CD4-positive, alpha-beta T cell (primary cell): ENCODE results near the gene RELL2. TPM values are rescaled to one million over a fixed set of nuclear protein-coding genes. Genes with fewer than 3 reads are reported as not detected.

Source experiments
- ATAC-seq: fragments of 200-7000 bp; cut with Tn5 transposase; one replicate; pipeline ENCODE4 v1.10.0; 2022; ENCODE audit warnings: mild to moderate bottlenecking; ENCODE audit not compliant: poor library complexity
- CTCF ChIA-PET: fragments of 350-600 bp; sonication (Branson Sonifier 250); formaldehyde crosslinking; loops from one replicate; lab custom pipeline; 2021; ENCODE audit warnings: antibody characterized with exemption, inconsistent platforms; lab: Charles Lee
- POLR2A ChIA-PET: fragments of 350-600 bp; sonication (Branson Sonifier 250); formaldehyde crosslinking; loops from one replicate; lab custom pipeline; 2021; ENCODE audit warnings: antibody characterized with exemption, inconsistent platforms; lab: Charles Lee
- DNase-seq, 14 experiments: peaks; one replicate each; pipeline ENCODE4 v3.0.0-alpha.2; 2013 to 2020; ENCODE audit warnings: mixed read lengths in 2 of 14
- H3K27ac ChIP-seq, 2 donors: one replicate each; pipeline versions ENCODE4 v1.5.1 to v1.7.0; 2013; ENCODE audit warnings: low read length in 2 of 2, low read depth in 1 of 2, mild to moderate bottlenecking in 1 of 2
- H3K27me3 ChIP-seq, 2 experiments: 1 replicate in 1 of 2; 2 replicates in 1 of 2; pipeline versions ENCODE4 v1.6.1 to v1.7.0; 2013; ENCODE audit warnings: low read length in 2 of 2, control low read depth in 1 of 2, mild to moderate bottlenecking in 1 of 2, moderate library complexity in 1 of 2; ENCODE audit not compliant: insufficient read depth in 2 of 2, control insufficient read depth in 1 of 2
- H3K36me3 ChIP-seq: one replicate; pipeline ENCODE4 v1.6.1; 2013; ENCODE audit warnings: low read length, control low read depth; ENCODE audit not compliant: insufficient read depth
- H3K4me1 ChIP-seq: one replicate; pipeline ENCODE4 v1.6.1; 2013; ENCODE audit warnings: low read length, control low read depth; ENCODE audit not compliant: insufficient read depth
- H3K4me3 ChIP-seq: one replicate; pipeline ENCODE4 v1.5.1; 2013; ENCODE audit warnings: mild to moderate bottlenecking, low read length, moderate library complexity
- H3K9me3 ChIP-seq, 2 experiments: 1 replicate in 1 of 2; 2 replicates in 1 of 2; pipeline versions ENCODE4 v1.6.1 to v1.7.0; 2013; ENCODE audit warnings: low read length in 2 of 2, mild to moderate bottlenecking in 2 of 2, control low read depth in 1 of 2, moderate library complexity in 1 of 2; ENCODE audit not compliant: control insufficient read depth in 1 of 2, insufficient read depth in 1 of 2
- H3K27ac Mint-ChIP-seq: one replicate; pipeline ENCODE4 v1.8.0; 2020; ENCODE audit warnings: mixed read lengths
- H3K27me3 Mint-ChIP-seq: one replicate; pipeline ENCODE4 v1.8.0; 2021; ENCODE audit warnings: mixed read lengths
- H3K36me3 Mint-ChIP-seq: one replicate; pipeline ENCODE4 v1.8.0; 2021; ENCODE audit warnings: low read depth, mixed read lengths
- H3K4me1 Mint-ChIP-seq: one replicate; pipeline ENCODE4 v1.8.0; 2021; ENCODE audit warnings: low read depth, mixed read lengths
- H3K4me3 Mint-ChIP-seq: one replicate; pipeline ENCODE4 v1.8.0; 2020; ENCODE audit warnings: mild to moderate bottlenecking, mixed read lengths
- H3K9me3 Mint-ChIP-seq: one replicate; pipeline ENCODE4 v1.8.0; 2020; ENCODE audit warnings: mixed read lengths
- intact Hi-C, 2 experiments: fragments of 100-400 bp; cut with DNase I in 1 of 2; cut with micrococcal nuclease in 1 of 2; formaldehyde crosslinking; loops; one replicate each; pipeline versions ENCODE4 v1.15.1 to v1.9.0; 2023 to 2025; cut with DNase I, micrococcal nuclease
- total RNA-seq, 174 experiments: library from RNA in 2 of 174; stranded (reverse) in 2 of 174; gene quantifications; one replicate each; pipeline ENCODE4 v1.2.3 and lab custom pipeline; 2021 to 2026
- TF ChIP-seq, protein P1 (sequence below): fragments of 200-600 bp; IDR thresholded peaks from one replicate; pipeline ENCODE4 v1.8.0; 2022; ENCODE audit warnings: antibody characterized with exemption, mild to moderate bottlenecking

RELL2 gene
- total RNA-seq, 2 experiments from 2014 or later, result 10.9 to 11.4 TPM

DNA sequence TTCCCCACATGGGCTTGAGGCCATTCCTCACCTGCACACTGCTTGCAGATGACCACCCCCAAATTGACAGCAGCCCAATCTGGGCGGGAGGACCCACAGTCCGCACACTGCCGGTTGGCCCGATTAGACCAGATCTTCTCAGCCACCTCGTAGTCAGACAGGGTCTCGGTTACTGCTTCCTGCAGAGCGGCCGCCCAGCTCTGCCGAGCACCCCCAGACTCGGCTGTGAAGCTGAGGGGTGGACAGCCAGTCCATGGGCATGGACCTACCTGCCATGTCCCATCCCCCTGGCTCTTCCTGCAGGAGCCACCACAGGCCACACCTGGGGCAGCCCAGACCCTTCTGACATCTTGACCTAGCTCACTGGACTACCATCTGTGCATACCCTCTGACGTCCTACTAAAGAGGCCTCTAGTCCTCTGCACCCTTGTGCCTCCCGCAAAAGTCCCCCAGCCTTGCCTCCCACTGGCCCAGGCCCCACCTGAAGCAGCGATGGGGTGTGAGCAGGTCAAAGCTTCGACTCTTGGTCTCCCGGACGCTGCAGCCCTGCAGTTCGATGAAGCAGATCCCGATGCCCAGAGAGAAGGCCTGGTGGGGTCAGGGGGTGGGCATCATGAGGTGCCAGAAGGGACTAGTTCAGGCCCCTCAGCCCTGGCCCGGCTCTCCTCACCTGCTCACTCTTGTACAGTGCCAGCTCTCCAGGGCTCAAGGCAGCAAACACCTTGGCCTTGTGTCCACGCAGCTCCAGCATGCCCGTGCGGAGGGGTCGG, 35.5 kb downstream of the RELL2 start:
- H3K36me3 ChIP-seq, result no peaks in the 10 kb centered on the region
- TF ChIP-seq, protein P1, sequence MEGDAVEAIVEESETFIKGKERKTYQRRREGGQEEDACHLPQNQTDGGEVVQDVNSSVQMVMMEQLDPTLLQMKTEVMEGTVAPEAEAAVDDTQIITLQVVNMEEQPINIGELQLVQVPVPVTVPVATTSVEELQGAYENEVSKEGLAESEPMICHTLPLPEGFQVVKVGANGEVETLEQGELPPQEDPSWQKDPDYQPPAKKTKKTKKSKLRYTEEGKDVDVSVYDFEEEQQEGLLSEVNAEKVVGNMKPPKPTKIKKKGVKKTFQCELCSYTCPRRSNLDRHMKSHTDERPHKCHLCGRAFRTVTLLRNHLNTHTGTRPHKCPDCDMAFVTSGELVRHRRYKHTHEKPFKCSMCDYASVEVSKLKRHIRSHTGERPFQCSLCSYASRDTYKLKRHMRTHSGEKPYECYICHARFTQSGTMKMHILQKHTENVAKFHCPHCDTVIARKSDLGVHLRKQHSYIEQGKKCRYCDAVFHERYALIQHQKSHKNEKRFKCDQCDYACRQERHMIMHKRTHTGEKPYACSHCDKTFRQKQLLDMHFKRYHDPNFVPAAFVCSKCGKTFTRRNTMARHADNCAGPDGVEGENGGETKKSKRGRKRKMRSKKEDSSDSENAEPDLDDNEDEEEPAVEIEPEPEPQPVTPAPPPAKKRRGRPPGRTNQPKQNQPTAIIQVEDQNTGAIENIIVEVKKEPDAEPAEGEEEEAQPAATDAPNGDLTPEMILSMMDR, result no peak

DNA sequence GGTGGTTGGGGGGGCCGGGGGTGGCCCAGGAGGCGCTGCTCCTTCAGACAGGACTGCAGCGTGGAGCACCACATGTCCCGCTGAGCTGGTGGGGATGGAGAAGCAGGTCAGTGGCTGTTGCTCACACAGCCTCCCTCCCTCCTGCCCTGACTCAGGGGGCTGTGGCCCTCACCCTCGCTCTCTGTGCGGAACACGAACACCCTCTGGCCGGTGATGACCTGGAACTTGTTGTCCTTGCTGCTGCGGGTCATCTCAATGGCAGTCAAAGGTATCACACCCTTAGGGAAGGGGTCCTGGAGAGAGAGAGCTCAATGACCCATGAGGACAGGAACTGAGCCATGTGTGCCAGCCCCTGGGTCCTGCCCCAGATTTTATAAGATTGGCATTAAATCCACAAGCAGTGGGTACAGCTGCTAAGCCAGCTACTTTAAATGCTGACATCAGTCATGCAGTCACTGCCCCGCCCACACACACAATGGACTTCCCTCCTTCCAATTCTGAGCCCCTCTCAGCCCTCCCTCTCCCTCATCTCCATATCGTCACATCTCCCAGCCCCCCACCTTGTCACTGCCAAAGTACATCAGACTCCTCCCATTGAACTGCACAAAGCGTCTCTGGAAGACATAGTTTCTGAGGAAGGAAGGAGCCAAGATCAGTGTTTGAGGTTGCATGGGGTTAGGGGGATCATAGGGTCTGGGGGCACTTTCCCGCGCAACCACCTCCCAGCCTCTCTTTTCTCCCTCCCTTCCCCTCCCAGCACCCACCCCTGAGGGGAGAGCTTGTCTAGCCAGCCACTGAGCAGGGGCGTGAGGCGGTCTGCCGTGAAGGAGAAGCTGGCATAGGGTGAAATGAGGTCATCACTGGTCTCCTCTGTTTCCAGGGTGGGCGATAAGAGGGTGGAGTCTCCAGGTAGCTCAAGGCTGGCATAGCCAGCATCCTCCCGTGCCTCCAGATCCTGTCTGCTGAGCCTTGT, 36.3 kb downstream of the RELL2 start:
- Histone ChIP-seq H3K9me3 (no peaks in the 10 kb centered on the region), H3K4me1 (no peaks in the 10 kb centered on the region), H3K27me3 (no peaks in the 10 kb centered on the region), H3K4me3 (no peak overlapping the region), H3K27ac (no peak overlapping the region), H3K36me3 (no peaks in the 10 kb centered on the region)
- no peaks in the 10 kb centered on the region for H3K4me1 Mint-ChIP-seq
- H3K27me3 Mint-ChIP-seq, result no peaks in the 10 kb centered on the region
- ATAC-seq (no peak), DNase-seq (no peak)
- no peaks in the 10 kb centered on the region for H3K36me3 Mint-ChIP-seq
- POLR2A ChIA-PET, result interaction anchor here (1.3 kb wide), 1 partner anchor 19 kb away, joined by 4 read pairs; no protein-coding TSS in a partner anchor
- H3K4me3 Mint-ChIP-seq, result no peak overlapping the region
- no peaks in the 10 kb centered on the region for H3K9me3 Mint-ChIP-seq
- CTCF ChIA-PET, result interaction anchor here (1.6 to 2.2 kb wide), 2 partner anchors 19 to 207 kb away, joined by 3 to 5 read pairs; no protein-coding TSS in a partner anchor
- intact Hi-C loops, result no loop called here
- no peak overlapping the region for H3K27ac Mint-ChIP-seq
- TF ChIP-seq, protein P1, result no peak

More for the DNA sequence above, 35.5 kb downstream of the RELL2 start:
- no peak overlapping the region for H3K4me3 Mint-ChIP-seq
- no peaks in the 10 kb centered on the region for H3K4me1 Mint-ChIP-seq
- H3K9me3 Mint-ChIP-seq, result no peaks in the 10 kb centered on the region
- ChIA-PET POLR2A (interaction anchor here (1.3 kb wide), 1 partner anchor 20 kb away, joined by 4 read pairs; no protein-coding TSS in a partner anchor), CTCF (interaction anchor here (1.6 to 2.2 kb wide), 2 partner anchors 20 to 207 kb away, joined by 3 to 5 read pairs; no protein-coding TSS in a partner anchor)
- ATAC-seq (no peak), DNase-seq (no peak)
- intact Hi-C loops, result no loop called here
- no peak overlapping the region for H3K27ac ChIP-seq
- no peak overlapping the region for H3K27ac Mint-ChIP-seq
- H3K9me3 ChIP-seq, result no peaks in the 10 kb centered on the region
- H3K4me1 ChIP-seq, result no peaks in the 10 kb centered on the region
- H3K4me3 ChIP-seq, result no peak overlapping the region
- H3K27me3 ChIP-seq, result no peaks in the 10 kb centered on the region
- no peaks in the 10 kb centered on the region for H3K36me3 Mint-ChIP-seq
- no peaks in the 10 kb centered on the region for H3K27me3 Mint-ChIP-seq

DNA sequence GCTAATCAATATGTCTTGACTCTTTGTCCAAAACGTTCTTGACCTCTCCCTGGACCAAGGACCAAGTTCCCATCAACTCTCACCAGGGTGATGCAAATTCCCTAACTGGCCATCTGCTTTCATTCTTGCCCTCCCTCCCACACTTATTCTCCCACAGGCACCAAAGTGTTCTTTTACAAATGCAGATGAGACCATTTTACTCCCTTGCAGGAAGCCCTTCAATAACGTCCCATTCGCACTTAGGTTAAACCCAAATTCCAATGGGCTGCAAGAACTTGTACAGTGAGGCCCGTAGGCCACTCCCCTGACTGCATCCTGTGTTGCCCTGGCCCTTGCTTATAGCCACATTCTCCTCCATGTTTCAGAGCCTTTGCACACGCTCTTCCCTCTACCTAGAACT, 38.0 kb downstream of the RELL2 start:
- H3K27me3 ChIP-seq, result no peaks in the 10 kb centered on the region
- ChIA-PET CTCF (no interaction called here), POLR2A (no interaction called here)
- Mint-ChIP-seq H3K9me3 (no peaks in the 10 kb centered on the region), H3K4me1 (no peaks in the 10 kb centered on the region), H3K27ac (no peak overlapping the region), H3K4me3 (no peak overlapping the region), H3K27me3 (no peaks in the 10 kb centered on the region), H3K36me3 (no peaks in the 10 kb centered on the region)
- no peak overlapping the region for H3K4me3 ChIP-seq
- intact Hi-C loops, result no loop called here
- H3K4me1 ChIP-seq, result no peaks in the 10 kb centered on the region
- ATAC-seq (no peak), DNase-seq (no peak)
- no peaks in the 10 kb centered on the region for H3K9me3 ChIP-seq
- no peaks in the 10 kb centered on the region for H3K36me3 ChIP-seq
- TF ChIP-seq, protein P1, result no peak
- H3K27ac ChIP-seq, result no peak overlapping the region
